GM19328 (cell line): ENCODE measurements around the gene SYNDIG1.

Experiments
- ATAC-seq: cut with Tn5 transposase; IDR thresholded peaks from one replicate; pipeline ENCODE4 v1.9.1; 2021; ENCODE audit warnings: mild to moderate bottlenecking, moderate library complexity; ENCODE audit not compliant: unreplicated experiment

SYNDIG1 gene

GRCh38 chr20:24560571-24561491 lies 91.4 kb downstream of the SYNDIG1 start:
- ATAC-seq: no peak

GRCh38 chr20:24565835-24566351 lies 96.5 kb downstream of the SYNDIG1 start:
- no peak for ATAC-seq

GRCh38 chr20:24566656-24567055 lies 97.2 kb downstream of the SYNDIG1 start:
- no peak for ATAC-seq

- ATAC-seq: no peak
These were observed 98.1 kb downstream of the SYNDIG1 start for GRCh38 chr20:24567508-24567907.

GRCh38 chr20:24568842-24569241 lies 99.4 kb downstream of the SYNDIG1 start:
- no peak for ATAC-seq

- no peak for ATAC-seq
These were observed 101.7 kb downstream of the SYNDIG1 start for GRCh38 chr20:24571159-24571558.

GRCh38 chr20:24572140-24572539 lies 102.7 kb downstream of the SYNDIG1 start:
- ATAC-seq: no peak

GRCh38 chr20:24572862-24573261 lies 103.4 kb downstream of the SYNDIG1 start:
- ATAC-seq: no peak

- no peak for ATAC-seq
These were observed 104.1 kb downstream of the SYNDIG1 start for GRCh38 chr20:24573557-24573956.

- ATAC-seq: no peak
These were observed 104.9 kb downstream of the SYNDIG1 start for GRCh38 chr20:24574307-24574706.

GRCh38 chr20:24574797-24575196 lies 105.4 kb downstream of the SYNDIG1 start:
- no peak for ATAC-seq

GRCh38 chr20:24575811-24576210 lies 106.4 kb downstream of the SYNDIG1 start:
- no peak for ATAC-seq

- ATAC-seq: no peak
These were observed 107.0 kb downstream of the SYNDIG1 start for GRCh38 chr20:24576447-24576846.

GRCh38 chr20:24577271-24577909 lies 108.0 kb downstream of the SYNDIG1 start:
- ATAC-seq: no peak

GRCh38 chr20:24578567-24579415 lies 109.4 kb downstream of the SYNDIG1 start:
- ATAC-seq: no peak

GRCh38 chr20:24579475-24579874 lies 110.0 kb downstream of the SYNDIG1 start:
- ATAC-seq: no peak

GRCh38 chr20:24580006-24580405 lies 110.6 kb downstream of the SYNDIG1 start:
- no peak for ATAC-seq

- ATAC-seq: no peak
These were observed 111.4 kb downstream of the SYNDIG1 start for GRCh38 chr20:24580855-24581254.

- ATAC-seq: no peak
These were observed 112.2 kb downstream of the SYNDIG1 start for GRCh38 chr20:24581443-24582170.
